ENCODE data around the gene MFSD12.
"Not testable (repeated sequence)": the region's sequence is repeated elsewhere in the genome, so short reads cannot be mapped to it uniquely, and the experiment has no call there.

MFSD12 gene

GRCh38 chr19:3536429-3537100, 20.8 kb downstream of the MFSD12 start:
- no peak for FAIRE-seq

GRCh38 chr19:3535981-3536380, 21.4 kb downstream of the MFSD12 start:
- no peak for FAIRE-seq

DNA sequence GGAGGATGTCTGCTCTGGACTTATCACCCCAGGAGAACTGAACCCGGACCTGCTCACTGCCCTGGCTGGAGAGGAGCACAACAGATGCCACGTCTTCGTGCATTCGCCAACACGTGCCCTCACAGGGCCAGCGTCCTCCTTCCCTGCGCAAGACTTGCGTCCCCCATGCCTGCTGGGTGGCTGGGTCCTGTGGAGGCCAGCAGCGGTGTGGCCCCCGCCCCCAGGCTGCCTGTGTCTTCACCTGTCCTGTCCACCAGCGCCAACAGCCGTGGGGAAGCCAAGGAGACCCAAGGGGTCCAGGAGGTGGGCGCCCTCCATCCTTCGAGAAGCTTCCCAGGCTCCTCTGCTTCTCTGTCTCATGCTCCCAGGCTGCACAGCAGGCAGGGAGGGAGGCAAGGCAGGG, 21.8 kb downstream of the MFSD12 start:
- no peak for FAIRE-seq

DNA sequence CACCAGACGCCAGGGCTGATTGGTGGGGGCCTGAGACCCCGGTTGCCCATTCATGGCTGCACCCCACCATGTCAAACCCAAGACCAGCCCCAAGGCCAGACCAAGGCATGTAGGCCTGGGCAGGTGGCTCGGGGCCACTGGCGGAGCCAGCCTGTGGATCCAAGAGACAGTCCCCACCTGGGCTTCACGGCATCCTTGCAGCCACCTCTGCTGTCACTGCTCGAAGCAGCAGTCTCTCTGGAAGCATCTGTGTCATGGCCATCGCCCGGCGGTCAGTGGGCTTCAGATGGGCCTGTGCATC, 22.2 kb downstream of the MFSD12 start:
- no peak for FAIRE-seq

DNA sequence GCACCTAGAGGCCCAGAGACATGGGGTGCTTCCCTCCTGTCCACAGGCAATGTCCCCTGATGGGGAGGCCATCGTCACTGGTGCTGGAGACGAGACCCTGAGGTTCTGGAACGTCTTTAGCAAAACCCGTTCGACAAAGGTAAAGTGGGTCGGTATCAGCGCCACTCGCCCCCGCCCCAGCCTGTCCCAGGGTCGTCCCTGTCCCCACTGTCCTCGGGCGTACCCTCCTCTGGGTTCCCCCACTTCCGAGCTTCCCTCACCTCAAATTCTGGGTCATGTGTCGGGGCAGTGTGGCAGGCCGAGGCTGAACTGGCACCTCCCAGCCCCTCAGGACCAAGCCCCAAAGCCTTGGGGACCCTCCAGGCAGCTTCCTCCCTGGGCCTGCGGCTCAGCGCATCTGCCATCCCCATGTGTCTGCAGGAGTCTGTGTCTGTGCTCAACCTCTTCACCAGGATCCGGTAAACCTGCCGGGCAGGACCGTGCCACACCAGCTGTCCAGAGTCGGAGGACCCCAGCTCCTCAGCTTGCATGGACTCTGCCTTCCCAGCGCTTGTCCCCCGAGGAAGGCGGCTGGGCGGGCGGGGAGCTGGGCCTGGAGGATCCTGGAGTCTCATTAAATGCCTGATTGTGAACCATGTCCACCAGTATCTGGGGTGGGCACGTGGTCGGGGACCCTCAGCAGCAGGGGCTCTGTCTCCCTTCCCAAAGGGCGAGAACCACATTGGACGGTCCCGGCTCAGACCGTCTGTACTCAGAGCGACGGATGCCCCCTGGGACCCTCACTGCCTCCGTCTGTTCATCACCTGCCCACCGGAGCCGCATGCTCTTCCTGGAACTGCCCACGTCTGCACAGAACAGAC, 22.8 kb downstream of the MFSD12 start:
- no peak for FAIRE-seq

GRCh38 chr19:3533563-3534216, 23.7 kb downstream of the MFSD12 start:
- no peak for FAIRE-seq

DNA sequence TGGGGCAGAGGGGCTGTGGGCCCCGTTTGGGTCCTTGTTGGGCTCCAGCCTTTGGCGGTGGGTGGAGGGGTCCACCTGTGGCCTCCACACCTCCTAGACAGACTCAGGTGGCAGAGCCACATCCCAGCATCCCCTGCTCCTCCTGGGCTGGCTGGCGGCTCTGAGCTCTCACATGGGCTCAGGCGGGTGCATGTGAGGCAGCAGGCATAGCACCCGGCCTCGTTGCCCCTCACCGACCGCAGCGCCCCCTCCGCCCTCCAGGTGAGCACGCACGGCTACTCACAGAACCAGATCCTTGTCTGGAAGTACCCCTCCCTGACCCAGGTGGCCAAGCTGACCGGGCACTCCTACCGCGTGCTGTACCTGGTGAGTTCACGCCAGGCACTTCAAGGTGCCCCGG, 24.4 kb downstream of the MFSD12 start:
- no peak for FAIRE-seq

GRCh38 chr19:3532154-3532786, 25.1 kb downstream of the MFSD12 start:
- FAIRE-seq, result no peak

DNA sequence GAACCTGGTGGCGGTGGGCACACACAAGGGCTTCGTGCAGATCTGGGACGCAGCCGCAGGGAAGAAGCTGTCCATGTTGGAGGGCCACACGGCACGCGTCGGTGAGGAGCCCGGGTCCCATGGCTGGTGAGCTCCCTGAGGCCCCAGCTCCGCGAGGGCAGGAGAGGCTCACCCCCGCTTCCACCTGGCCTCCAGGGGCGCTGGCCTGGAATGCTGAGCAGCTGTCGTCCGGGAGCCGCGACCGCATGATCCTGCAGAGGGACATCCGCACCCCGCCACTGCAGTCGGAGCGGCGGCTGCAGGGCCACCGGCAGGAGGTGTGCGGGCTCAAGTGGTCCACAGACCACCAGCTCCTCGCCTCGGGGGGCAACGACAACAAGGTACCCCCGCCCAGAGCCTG, 25.7 kb downstream of the MFSD12 start:
- no peak for FAIRE-seq

DNA sequence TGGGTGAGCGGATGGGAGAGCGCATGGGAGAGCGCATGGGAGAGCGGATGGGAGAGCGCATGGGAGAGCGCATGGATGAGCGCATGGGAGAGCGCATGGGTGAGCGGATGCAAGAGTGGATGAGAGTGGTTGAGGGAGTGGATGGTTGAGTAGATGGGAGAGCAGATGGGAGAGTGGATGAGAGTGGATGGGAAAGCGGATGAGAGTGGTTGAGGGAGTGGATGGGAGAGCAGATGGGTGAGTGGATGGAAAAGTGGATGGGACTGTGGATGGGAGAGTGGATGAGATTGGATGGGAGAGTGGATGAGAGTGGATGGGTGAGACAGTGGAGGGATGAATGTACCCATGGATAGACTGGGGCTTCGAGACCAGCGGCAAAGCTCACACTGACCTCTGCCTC, 27.0 kb downstream of the MFSD12 start:
- no peak for FAIRE-seq

- FAIRE-seq, result not testable (repeated sequence)
Measured at GRCh38 chr19:3529299-3529698, 28.1 kb downstream of the MFSD12 start.

GRCh38 chr19:3528539-3529211, 28.7 kb downstream of the MFSD12 start:
- FAIRE-seq, result no peak

DNA sequence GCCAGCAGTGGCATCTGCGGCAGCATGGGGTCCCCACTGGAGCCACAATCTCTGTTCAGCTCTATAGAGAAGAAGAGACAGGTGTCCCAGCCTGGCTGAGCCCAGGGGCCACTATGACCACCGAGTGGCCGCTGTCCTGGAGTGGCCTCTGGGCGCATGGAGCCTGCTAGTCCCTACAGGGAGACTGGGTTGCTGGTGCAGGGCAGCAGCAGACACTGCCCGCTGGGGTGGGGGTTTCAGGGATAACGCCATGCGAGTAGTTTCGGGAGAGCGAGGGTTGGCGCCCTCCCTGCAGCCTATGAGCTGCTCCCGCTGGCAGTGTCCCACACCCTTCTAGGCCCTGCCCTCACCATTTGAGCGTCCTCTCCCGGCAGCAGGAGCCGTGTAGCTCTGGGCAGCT, 29.3 kb downstream of the MFSD12 start:
- FAIRE-seq, result no peak

DNA sequence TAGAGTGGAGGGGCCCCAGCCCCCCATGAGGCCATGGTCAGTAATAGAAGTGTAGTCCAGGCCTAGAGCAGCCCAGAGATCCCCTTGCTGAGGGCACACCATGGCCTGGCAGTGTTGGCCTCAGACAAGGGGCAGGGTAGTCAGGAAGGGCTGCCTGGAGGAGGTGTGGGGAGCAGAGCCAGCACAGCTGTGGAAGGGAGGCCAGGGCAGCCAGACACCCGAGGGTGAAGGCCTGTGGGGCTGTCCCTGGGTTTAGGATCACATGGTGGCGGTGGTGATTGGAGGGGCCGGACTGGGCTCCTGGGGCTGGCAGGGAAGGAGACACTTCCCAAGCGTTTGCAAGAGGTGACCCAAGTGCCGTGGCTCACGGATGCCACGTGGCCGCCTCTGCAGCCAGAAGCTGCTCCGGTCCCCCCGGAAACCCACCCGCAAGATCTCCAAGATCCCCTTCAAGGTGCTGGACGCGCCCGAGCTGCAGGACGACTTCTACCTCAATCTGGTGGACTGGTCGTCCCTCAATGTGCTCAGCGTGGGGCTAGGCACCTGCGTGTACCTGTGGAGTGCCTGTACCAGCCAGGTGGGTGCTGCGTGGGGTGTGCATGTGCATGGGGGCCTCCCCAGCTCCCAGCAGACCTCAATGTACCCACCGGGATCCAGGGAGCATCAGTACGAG, 30.0 kb downstream of the MFSD12 start:
- no peak for FAIRE-seq

- FAIRE-seq, result no peak
Measured at GRCh38 chr19:3526507-3527237, 30.7 kb downstream of the MFSD12 start.

GRCh38 chr19:3524904-3525451, 32.4 kb downstream of the MFSD12 start:
- no peak for FAIRE-seq

GRCh38 chr19:3524078-3524842, 33.1 kb downstream of the MFSD12 start:
- no peak for FAIRE-seq

DNA sequence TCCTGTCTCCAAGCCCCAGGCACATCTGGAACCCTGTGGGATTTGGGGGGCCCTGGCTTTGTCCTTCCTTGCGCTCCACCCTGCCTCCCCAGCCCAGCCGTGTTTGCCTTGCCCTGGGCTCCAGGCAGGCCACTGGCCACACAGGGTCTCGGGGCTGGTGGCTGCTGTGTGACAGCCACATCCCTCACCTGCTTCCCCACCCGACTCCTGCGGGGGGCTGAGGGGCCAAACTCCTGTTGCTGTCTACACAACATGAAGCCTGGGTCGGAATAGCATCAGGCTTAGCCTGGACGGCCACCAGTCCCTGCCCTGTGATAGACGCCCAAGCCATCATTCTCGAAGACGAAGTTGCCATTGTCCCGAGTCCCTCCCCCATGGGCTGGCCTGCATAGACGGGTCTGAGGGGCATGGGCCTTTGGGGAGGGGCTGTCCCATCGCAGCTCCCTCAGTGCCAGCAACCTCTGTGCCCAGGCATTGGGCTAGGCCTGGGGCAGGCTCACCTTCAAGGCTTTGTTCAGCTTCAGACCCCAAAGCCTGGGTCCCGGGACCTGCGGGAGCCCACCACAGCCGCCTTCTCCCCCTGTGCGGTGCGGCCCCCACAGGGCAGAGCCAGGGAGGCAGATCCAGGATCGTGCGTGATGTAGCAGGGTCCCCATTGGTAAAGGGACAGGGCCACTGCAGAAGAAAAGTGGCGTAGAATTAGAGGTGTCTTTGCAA, 33.9 kb downstream of the MFSD12 start:
- no peak for FAIRE-seq

GRCh38 chr19:3522421-3523360, 34.7 kb downstream of the MFSD12 start:
- no peak for FAIRE-seq

All from islet of Langerhans (tissue), 1 donor.